Pancreas (tissue), 10 donors: Measurements from ENCODE around the gene SIGLEC8. TPM values are rescaled to one million over a fixed set of nuclear protein-coding genes. Genes with fewer than 3 reads are reported as not detected.

ENCODE experiments used
- ATAC-seq, 4 donors: fragments of 200-7000 bp; cut with Tn5 transposase; one replicate each; pipeline versions ENCODE4 v1.8.0 to v1.9.1; 2020; ENCODE audit warnings: mild to moderate bottlenecking in 4 of 4, moderate library complexity in 4 of 4
- DNase-seq, 6 donors: peaks; one replicate each; pipeline ENCODE4 v3.0.0-alpha.2; 2020
- FAIRE-seq: peaks from 2 replicates; lab custom pipeline; 2012; peaks lifted over from hg19 to GRCh38; lab: Jason Lieb, UNC
- H3K27ac ChIP-seq, 4 donors: fragments of 200-600 bp; sonication (generic); 1 replicate in 3 of 4; 2 replicates in 1 of 4; pipeline versions ENCODE4 v1.5.0 to v1.8.0; 2020
- H3K27me3 ChIP-seq, 4 donors: fragments of 200-600 bp; one replicate each; pipeline ENCODE4 v1.8.0; 2021
- H3K36me3 ChIP-seq, 3 donors: fragments of 200-600 bp; sonication (generic) in 1 of 3; one replicate each; pipeline versions ENCODE4 v1.5.0 to v1.8.0; 2020 to 2021
- H3K4me1 ChIP-seq, 3 donors: fragments of 200-600 bp; one replicate each; pipeline ENCODE4 v1.8.0; 2021
- H3K4me3 ChIP-seq, 4 donors: fragments of 200-600 bp; sonication (generic) in 2 of 4; one replicate each; pipeline versions ENCODE4 v1.5.0 to v1.8.0; 2020 to 2021
- H3K9me3 ChIP-seq, 4 donors: fragments of 200-600 bp; one replicate each; pipeline ENCODE4 v1.8.0; 2021
- WGBS, 2 donors: extraction: QIAGEN DNeasy Blood & Tissue Kit; methylation state at CpG; one replicate each; pipeline ENCODE4 v1.1.7; 2013; 5-methylcytosine and 5-hydroxymethylcytosine counted together
- intact Hi-C, 3 donors: fragments of 100-400 bp; cut with DNase I; formaldehyde crosslinking; loops; one replicate each; pipeline versions ENCODE4 v1.11.1 to v1.14.2; 2022
- polyA plus RNA-seq, 2 donors: library from polyadenylated mRNA; stranded (reverse); fragments of 200-250 nt; gene quantifications; one replicate each; pipeline ENCODE4 v1.2.3, GENCODE V29; 2013
- total RNA-seq, 6 donors: library from RNA; stranded (reverse); fragmentation: NEBNext Ultra II Directional in 4 of 6; extraction: Animal tissue kit (Norgen Biotek cat#: 25700) in 4 of 6; gene quantifications; one replicate each; pipeline versions ENCODE4 v1.2.1 to v1.2.4, GENCODE V29; 2021 to 2023
- TF ChIP-seq, protein P1 (sequence below), 4 donors: fragments of 200-600 bp; sonication (generic) in 3 of 4; IDR thresholded peaks; one replicate each; pipeline versions ENCODE4 v1.5.0 to v1.8.0; 2021; ENCODE audit warnings: antibody characterized with exemption in 4 of 4
- donor health status: healthy with polysubstance abuse.
- donor health status: DM: no; HTN: no; CAD: no; lungs with moderate emphysema.
- donor health status: DM: no; HTN: no; CAD: no.
- donor health status: control.
- donor health status: control.
- donor health status: Bipolar disorder and iron deficiency.
- donor health status: DM: yes; HTN: yes; CAD: no.
- donor health status: DM: no; HTN: no; CAD: no.
- donor health status: DM: no; HTN: no; CAD: no.
- donor health status: DM: yes; HTN: yes; CAD: no.

The SIGLEC8 gene
- total and polyA plus RNA-seq, 8 donors, result 0.07 to 3.8 (median 0.20) TPM; not detected in 2

- TF ChIP-seq, protein P1, sequence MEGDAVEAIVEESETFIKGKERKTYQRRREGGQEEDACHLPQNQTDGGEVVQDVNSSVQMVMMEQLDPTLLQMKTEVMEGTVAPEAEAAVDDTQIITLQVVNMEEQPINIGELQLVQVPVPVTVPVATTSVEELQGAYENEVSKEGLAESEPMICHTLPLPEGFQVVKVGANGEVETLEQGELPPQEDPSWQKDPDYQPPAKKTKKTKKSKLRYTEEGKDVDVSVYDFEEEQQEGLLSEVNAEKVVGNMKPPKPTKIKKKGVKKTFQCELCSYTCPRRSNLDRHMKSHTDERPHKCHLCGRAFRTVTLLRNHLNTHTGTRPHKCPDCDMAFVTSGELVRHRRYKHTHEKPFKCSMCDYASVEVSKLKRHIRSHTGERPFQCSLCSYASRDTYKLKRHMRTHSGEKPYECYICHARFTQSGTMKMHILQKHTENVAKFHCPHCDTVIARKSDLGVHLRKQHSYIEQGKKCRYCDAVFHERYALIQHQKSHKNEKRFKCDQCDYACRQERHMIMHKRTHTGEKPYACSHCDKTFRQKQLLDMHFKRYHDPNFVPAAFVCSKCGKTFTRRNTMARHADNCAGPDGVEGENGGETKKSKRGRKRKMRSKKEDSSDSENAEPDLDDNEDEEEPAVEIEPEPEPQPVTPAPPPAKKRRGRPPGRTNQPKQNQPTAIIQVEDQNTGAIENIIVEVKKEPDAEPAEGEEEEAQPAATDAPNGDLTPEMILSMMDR (IDR thresholded peaks at IDR 0.05), result no peak
- FAIRE-seq, result no peak
- Histone ChIP-seq H3K9me3 (no peaks in the 10 kb centered on the region), H3K36me3 (no peaks in the 10 kb centered on the region), H3K4me1 (no peaks in the 10 kb centered on the region), H3K27ac (no peak overlapping the region), H3K27me3 (no peaks in the 10 kb centered on the region), H3K4me3 (no peak overlapping the region)
- WGBS, 2 donors, result 70 to 81% methylated on average over 15 of the region's 15 CpGs
- no peak for ATAC-seq
- intact Hi-C loops, result no loop called here
- no peak for DNase-seq
Observed at GRCh38 chr19:51410950-51411748, 47.1 kb downstream of the SIGLEC8 start.

DNA sequence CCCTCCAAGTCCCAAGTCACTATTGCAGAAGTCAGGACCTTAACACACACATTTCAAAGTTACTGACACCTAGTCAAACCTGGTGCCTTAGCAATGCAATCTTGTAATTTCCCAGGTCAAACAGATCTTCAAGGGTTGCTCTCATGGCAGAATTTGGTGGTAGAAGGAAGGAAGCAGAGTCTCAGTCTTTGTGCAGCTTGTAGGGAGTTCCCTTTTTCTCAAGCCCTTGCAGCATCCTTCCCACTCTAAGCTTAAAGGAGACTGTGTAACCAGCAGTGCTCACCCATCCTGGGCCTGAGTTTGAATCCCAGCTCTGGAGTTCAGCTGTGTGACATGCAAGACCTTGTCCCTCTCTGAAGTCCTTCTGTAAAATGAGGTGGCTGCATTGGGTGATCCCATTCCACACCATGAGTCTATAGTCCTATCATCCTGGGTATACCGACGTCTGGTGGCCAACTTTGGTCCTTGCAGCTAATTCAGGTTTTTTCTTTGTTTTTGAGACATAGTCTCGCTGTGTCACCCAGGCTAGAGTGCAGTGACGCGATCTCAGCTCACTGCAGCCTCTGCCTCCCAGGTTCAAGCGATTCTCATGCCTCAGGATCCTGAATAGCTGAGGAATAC, 50.6 kb downstream of the SIGLEC8 start:
- DNase-seq (peak in 1 of 6 donors; percentile 25), FAIRE-seq (no peak)

GRCh38 chr19:51402117-51402516, 56.1 kb downstream of the SIGLEC8 start:
- DNase-seq, result no peak
- intact Hi-C loops, result no loop called here

More for the DNA sequence above, 50.6 kb downstream of the SIGLEC8 start:
- Histone ChIP-seq H3K36me3 (no peaks in the 10 kb centered on the region), H3K27ac (no peak overlapping the region), H3K4me3 (no peak overlapping the region), H3K9me3 (no peaks in the 10 kb centered on the region), H3K27me3 (no peaks in the 10 kb centered on the region), H3K4me1 (no peaks in the 10 kb centered on the region)
- TF ChIP-seq, protein P1 (IDR thresholded peaks at IDR 0.05), result peak in 3 of 4 donors; percentile 18 to 22 (median 19)
- intact Hi-C loops, result no loop called here
- 28 to 30% methylated on average over 6 of the region's 6 CpGs for WGBS, 2 donors
- peak in 3 of 4 donors; percentile 60 to 80 (median 68) for ATAC-seq

More at GRCh38 chr19:51402117-51402516, 56.1 kb downstream of the SIGLEC8 start:
- TF ChIP-seq, protein P1 (IDR thresholded peaks at IDR 0.05), result no peak
- no peaks in the 10 kb centered on the region for H3K36me3 ChIP-seq
- ATAC-seq, result no peak
- 88 to 94% methylated on average over 9 of the region's 9 CpGs for WGBS, 2 donors
- H3K27me3 ChIP-seq, result no peaks in the 10 kb centered on the region
- no peaks in the 10 kb centered on the region for H3K4me1 ChIP-seq
- no peak overlapping the region for H3K4me3 ChIP-seq
- H3K9me3 ChIP-seq, result no peaks in the 10 kb centered on the region
- no peak overlapping the region for H3K27ac ChIP-seq
- no peak for FAIRE-seq

Other genes starting within 250 kb of the SIGLEC8 start
- 1 to 10 TPM in 3 of 6 donors, under 1 TPM in 3; 0.28 to 6.3 (median 1.5) TPM for gene CD33, start 233.4 kb downstream of the SIGLEC8 start, total RNA-seq
- under 1 TPM; 0.61 to 0.75 TPM for gene CD33, start 233.4 kb downstream of the SIGLEC8 start, polyA plus RNA-seq
- gene SIGLECL1, start 207.4 kb downstream of the SIGLEC8 start, total RNA-seq, result not detected
- gene SIGLECL1, start 207.4 kb downstream of the SIGLEC8 start, polyA plus RNA-seq, result not detected
- under 1 TPM in 2 of 6 donors, not detected in 4; 0.06 to 0.09 TPM for gene IGLON5, start 146.8 kb downstream of the SIGLEC8 start, total RNA-seq
- gene IGLON5, start 146.8 kb downstream of the SIGLEC8 start, polyA plus RNA-seq, result under 1 TPM; 0.07 to 0.08 TPM
- gene VSIG10L, start 116.3 kb downstream of the SIGLEC8 start, total RNA-seq, result 1 to 10 TPM in 1 of 6 donors, under 1 TPM in 4, not detected in 1; 0.16 to 1.1 (median 0.35) TPM
- under 1 TPM; 0.94 to 0.99 TPM for gene VSIG10L, start 116.3 kb downstream of the SIGLEC8 start, polyA plus RNA-seq
- 10 to 100 TPM; 34.0 to 50.2 (median 45.0) TPM for gene ETFB, start 92.1 kb downstream of the SIGLEC8 start, total RNA-seq
- gene ETFB, start 92.1 kb downstream of the SIGLEC8 start, polyA plus RNA-seq, result 10 to 100 TPM; 56.3 to 77.4 TPM
- gene CLDND2, start 89.5 kb downstream of the SIGLEC8 start, total RNA-seq, result 1 to 10 TPM in 1 of 6 donors, under 1 TPM in 4, not detected in 1; 0.46 to 1.5 (median 0.61) TPM
- gene CLDND2, start 89.5 kb downstream of the SIGLEC8 start, polyA plus RNA-seq, result 1 to 10 TPM; 4.3 to 7.7 TPM
- 1 to 10 TPM in 3 of 6 donors, under 1 TPM in 1, not detected in 2; 0.98 to 2.1 (median 1.3) TPM for gene NKG7, start 85.8 kb downstream of the SIGLEC8 start, total RNA-seq
- under 1 TPM; 0.56 to 0.80 TPM for gene NKG7, start 85.8 kb downstream of the SIGLEC8 start, polyA plus RNA-seq
- not detected for gene LIM2, start 70.5 kb downstream of the SIGLEC8 start, total RNA-seq
- not detected for gene LIM2, start 70.5 kb downstream of the SIGLEC8 start, polyA plus RNA-seq
- not detected for gene C19orf84, start 67.9 kb downstream of the SIGLEC8 start, total RNA-seq
- not detected for gene C19orf84, start 67.9 kb downstream of the SIGLEC8 start, polyA plus RNA-seq
- gene SIGLEC10, start 40.8 kb downstream of the SIGLEC8 start, total RNA-seq, result 10 to 100 TPM in 1 of 6 donors, 1 to 10 TPM in 3, under 1 TPM in 2; 0.08 to 10.1 (median 2.8) TPM
- gene SIGLEC10, start 40.8 kb downstream of the SIGLEC8 start, polyA plus RNA-seq, result under 1 TPM; 0.52 to 0.53 TPM
- gene CEACAM18, start 20.1 kb upstream of the SIGLEC8 start, total RNA-seq, result not detected
- not detected for gene CEACAM18, start 20.1 kb upstream of the SIGLEC8 start, polyA plus RNA-seq
- gene SIGLEC12, start 43.3 kb upstream of the SIGLEC8 start, total RNA-seq, result under 1 TPM in 3 of 6 donors, not detected in 3; 0.12 to 0.19 (median 0.14) TPM
- not detected for gene SIGLEC12, start 43.3 kb upstream of the SIGLEC8 start, polyA plus RNA-seq
- under 1 TPM in 3 of 6 donors, not detected in 3; 0.16 to 0.67 (median 0.31) TPM for gene SIGLEC6, start 73.2 kb upstream of the SIGLEC8 start, total RNA-seq
- gene SIGLEC6, start 73.2 kb upstream of the SIGLEC8 start, polyA plus RNA-seq, result under 1 TPM in 1 of 2 donors, not detected in 1; 0.21 TPM
- 1 to 10 TPM; 3.0 to 8.0 (median 4.6) TPM for gene ZNF175, start 112.8 kb upstream of the SIGLEC8 start, total RNA-seq
- 1 to 10 TPM; 2.0 to 2.6 TPM for gene ZNF175, start 112.8 kb upstream of the SIGLEC8 start, polyA plus RNA-seq
- gene SIGLEC5, start 171.9 kb upstream of the SIGLEC8 start, total RNA-seq, result under 1 TPM in 1 of 6 donors, not detected in 5; 0.37 TPM
- under 1 TPM; 0.05 to 0.11 TPM for gene SIGLEC5, start 171.9 kb upstream of the SIGLEC8 start, polyA plus RNA-seq
- 1 to 10 TPM in 4 of 6 donors, under 1 TPM in 1, not detected in 1; 0.37 to 5.0 (median 1.6) TPM for gene SIGLEC14, start 188.4 kb upstream of the SIGLEC8 start, total RNA-seq
- gene SIGLEC14, start 188.4 kb upstream of the SIGLEC8 start, polyA plus RNA-seq, result under 1 TPM; 0.12 to 0.27 TPM
- gene SPACA6, start 234.9 kb upstream of the SIGLEC8 start, total RNA-seq, result 10 to 100 TPM in 1 of 6 donors, 1 to 10 TPM in 5; 3.8 to 12.4 (median 5.9) TPM
- gene SPACA6, start 234.9 kb upstream of the SIGLEC8 start, polyA plus RNA-seq, result 10 to 100 TPM; 27.2 to 29.4 TPM